Measurements from ENCODE around the gene CRLF2.
"Not testable (repeated sequence)": the region's sequence is repeated elsewhere in the genome, so short reads cannot be mapped to it uniquely, and the experiment has no call there.

Gene CRLF2

GRCh38 chrX:1248331-1249061 is 36.0 kb upstream of the CRLF2 start:
- Histone ChIP-seq H3K9me3 (no peaks in the 10 kb centered on the region), H3K27ac (no peak overlapping the region), H3K4me1 (peaks cover 0 to 15% (median 12%) of the 10 kb centered on the region in 4 donors), H3K4me3 (peak overlapping the region in 1 of 2 donors; percentile 22), H3K36me3 (no peaks in the 10 kb centered on the region), H3K27me3 (peaks cover 0 to 26% of the 10 kb centered on the region in 2 donors)
- intact Hi-C loops (cut with DNase I; ENCODE audit: low total_unique reads): no loop called here
- TF ChIP-seq CTCF (IDR thresholded peaks at IDR 0.05): no peak
- DNase-seq: no peak

DNA sequence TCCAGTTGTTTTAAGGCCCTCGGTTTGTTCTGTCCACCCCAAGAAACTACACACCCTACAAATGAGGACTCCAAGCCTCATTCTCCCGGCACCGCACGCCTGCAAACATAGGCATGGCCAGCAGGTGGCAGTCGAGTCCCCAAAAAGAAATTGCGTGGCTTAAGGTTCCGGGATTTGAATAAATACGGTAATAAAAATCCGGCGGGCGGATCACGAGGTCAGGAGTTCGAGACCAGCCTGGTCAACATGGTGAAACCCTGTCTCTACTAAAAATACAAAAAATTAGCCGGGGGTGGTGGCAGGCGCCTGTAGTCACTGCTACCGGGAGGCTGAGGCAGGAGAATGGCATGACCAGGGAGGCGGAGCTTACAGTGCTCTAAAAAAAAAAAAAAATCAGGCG is 34.4 kb upstream of the CRLF2 start:
- peaks cover 0 to 15% (median 12%) of the 10 kb centered on the region in 4 donors for H3K4me1 ChIP-seq
- intact Hi-C loops (cut with DNase I; ENCODE audit: low total_unique reads): no loop called here
- DNase-seq: peak; percentile 66 to 74
- no peaks in the 10 kb centered on the region for H3K9me3 ChIP-seq
- no peak overlapping the region for H3K27ac ChIP-seq
- TF ChIP-seq CTCF (IDR thresholded peaks at IDR 0.05): peak; percentile 62 to 76
- H3K36me3 ChIP-seq: no peaks in the 10 kb centered on the region
- peaks cover 0 to 26% of the 10 kb centered on the region in 2 donors for H3K27me3 ChIP-seq
- no peak overlapping the region for H3K4me3 ChIP-seq

DNA sequence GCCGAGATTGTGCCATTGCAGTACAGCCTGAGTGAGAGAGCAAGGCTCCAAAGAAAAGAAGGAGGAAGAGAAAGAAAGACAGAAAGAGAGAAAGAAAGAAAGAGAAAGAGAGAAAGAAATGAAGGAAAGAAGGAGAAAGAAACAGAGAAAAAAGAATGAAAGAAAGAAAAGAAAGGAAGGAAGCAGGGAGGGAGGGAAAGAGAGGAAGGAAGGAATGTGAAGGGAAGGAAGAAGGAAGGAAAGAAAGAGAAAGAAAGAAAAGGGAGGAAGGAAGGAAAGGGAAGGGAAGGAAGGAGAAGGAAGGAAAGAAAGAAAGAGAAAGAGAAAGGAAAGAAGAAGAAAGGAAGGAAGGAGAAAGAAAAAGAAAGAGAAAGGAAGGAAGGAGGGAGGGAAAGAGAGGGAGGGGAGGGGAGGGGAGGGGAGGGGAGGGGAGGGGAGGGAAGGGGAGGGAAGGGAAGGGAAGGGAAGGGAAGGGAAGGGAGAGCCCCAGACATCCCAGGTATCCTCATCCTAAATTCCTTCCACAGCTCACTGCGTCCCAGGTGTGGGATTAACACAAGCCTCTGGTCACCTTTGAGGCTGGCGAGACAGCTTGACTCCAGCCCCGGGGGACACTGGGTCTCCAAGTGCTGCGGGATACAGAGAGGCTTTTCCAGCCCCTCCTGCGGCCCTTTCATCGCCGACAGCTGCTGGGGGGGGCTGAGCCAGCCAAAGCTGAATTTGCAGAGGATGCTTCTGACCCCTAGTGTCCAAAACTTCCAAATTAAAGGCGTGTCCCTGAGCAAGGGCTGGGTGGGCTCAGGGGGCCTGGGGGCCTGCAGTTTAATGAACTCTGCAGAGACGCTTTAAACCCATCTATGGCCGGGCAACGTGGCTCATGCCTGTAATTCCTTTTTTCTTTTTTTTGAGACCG is 32.0 kb upstream of the CRLF2 start:
- Histone ChIP-seq H3K9me3 (no peaks in the 10 kb centered on the region), H3K36me3 (no peaks in the 10 kb centered on the region), H3K27me3 (peaks cover 0 to 18% of the 10 kb centered on the region in 2 donors), H3K27ac (no peak overlapping the region), H3K4me3 (no peak overlapping the region), H3K4me1 (peaks cover 0 to 12% (median 11%) of the 10 kb centered on the region in 4 donors)
- intact Hi-C loops (cut with DNase I; ENCODE audit: low total_unique reads): no loop called here
- no peak for TF ChIP-seq CTCF (IDR thresholded peaks at IDR 0.05)
- DNase-seq: no peak

GRCh38 chrX:1242891-1243402 is 30.5 kb upstream of the CRLF2 start:
- TF ChIP-seq CTCF (IDR thresholded peaks at IDR 0.05): no peak
- Histone ChIP-seq H3K27me3 (peaks cover 0 to 5% of the 10 kb centered on the region in 2 donors), H3K9me3 (no peaks in the 10 kb centered on the region), H3K27ac (no peak overlapping the region), H3K36me3 (no peaks in the 10 kb centered on the region), H3K4me3 (no peak overlapping the region), H3K4me1 (no peaks in the 10 kb centered on the region)
- intact Hi-C loops (cut with DNase I; ENCODE audit: low total_unique reads): no loop called here
- DNase-seq: no peak

DNA sequence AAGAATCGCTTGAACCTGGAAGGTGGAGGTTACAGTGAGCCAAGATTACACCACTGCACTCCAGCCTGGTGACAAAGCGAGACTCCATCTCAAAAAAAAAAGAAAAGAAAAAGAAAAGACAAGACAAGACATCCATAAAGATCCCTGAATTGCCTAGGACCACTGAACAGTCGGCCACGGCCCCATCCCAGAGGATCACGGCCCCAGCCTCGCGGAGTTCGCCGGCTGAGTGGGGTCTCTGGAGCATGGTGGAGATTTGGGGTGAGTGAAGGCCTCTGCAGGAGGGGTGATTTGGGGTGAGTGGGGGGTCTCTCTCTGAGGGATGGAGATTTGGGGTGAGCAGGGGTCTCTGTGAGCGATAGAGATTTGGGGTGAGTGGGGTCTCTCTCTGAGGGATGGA is 28.1 kb upstream of the CRLF2 start:
- DNase-seq; intact Hi-C loops (cut with DNase I; ENCODE audit: low total_unique reads): not testable (repeated sequence)

More for the DNA sequence above, 28.1 kb upstream of the CRLF2 start:
- H3K36me3 ChIP-seq, H3K27me3 ChIP-seq, H3K4me1 ChIP-seq, H3K4me3 ChIP-seq, H3K27ac ChIP-seq, H3K9me3 ChIP-seq: not testable (repeated sequence)

All from tibial artery (tissue), 4 donors.